ENCODE results near the gene BPIFB1. TPM values are rescaled to one million over a fixed set of nuclear protein-coding genes. Genes with fewer than 3 reads are reported as not detected.

BPIFB1 gene
- polyA plus RNA-seq, 1 experiment = not detected

DNA sequence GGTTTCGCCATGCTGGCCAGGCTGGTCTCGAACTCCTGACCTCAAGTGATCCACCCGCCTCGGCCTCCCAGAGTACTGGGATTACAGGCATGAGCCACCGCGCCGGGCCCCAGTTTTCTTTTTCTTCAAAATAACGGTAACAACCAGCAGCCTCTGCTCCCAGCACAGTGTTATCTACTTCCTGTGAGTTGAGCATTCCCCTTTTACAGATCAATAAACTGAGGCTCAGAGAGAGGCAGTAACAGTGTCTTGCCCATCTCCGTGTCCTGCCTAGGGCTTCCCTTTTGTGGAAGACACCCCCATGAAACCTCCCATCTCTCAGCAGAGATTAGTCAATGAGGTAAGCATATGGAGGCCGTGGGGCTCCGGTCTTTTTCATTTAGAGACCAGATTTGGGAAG is 29.6 kb downstream of the BPIFB1 start:
- Histone ChIP-seq H3K27me3 (ENCODE audit: control insufficient read depth, insufficient read depth, low read length) (peaks cover 11% of the 10 kb centered on the region; the same call in 1 of the 2 replicates), H3K4me3 (ENCODE audit: low read depth, low read length) (no peak overlapping the region), H3K36me3 (ENCODE audit: control insufficient read depth, insufficient read depth, low read length) (no peaks in the 10 kb centered on the region)
- no peak for DNase-seq (ENCODE audit: low read depth)
- POLR2A ChIA-PET = no interaction called here
- TF ChIP-seq, protein P1, sequence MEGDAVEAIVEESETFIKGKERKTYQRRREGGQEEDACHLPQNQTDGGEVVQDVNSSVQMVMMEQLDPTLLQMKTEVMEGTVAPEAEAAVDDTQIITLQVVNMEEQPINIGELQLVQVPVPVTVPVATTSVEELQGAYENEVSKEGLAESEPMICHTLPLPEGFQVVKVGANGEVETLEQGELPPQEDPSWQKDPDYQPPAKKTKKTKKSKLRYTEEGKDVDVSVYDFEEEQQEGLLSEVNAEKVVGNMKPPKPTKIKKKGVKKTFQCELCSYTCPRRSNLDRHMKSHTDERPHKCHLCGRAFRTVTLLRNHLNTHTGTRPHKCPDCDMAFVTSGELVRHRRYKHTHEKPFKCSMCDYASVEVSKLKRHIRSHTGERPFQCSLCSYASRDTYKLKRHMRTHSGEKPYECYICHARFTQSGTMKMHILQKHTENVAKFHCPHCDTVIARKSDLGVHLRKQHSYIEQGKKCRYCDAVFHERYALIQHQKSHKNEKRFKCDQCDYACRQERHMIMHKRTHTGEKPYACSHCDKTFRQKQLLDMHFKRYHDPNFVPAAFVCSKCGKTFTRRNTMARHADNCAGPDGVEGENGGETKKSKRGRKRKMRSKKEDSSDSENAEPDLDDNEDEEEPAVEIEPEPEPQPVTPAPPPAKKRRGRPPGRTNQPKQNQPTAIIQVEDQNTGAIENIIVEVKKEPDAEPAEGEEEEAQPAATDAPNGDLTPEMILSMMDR (IDR thresholded peaks at IDR 0.05; ENCODE audit: insufficient read depth, low read depth, low read length) = no peak
- CTCF ChIA-PET = no interaction called here

DNA sequence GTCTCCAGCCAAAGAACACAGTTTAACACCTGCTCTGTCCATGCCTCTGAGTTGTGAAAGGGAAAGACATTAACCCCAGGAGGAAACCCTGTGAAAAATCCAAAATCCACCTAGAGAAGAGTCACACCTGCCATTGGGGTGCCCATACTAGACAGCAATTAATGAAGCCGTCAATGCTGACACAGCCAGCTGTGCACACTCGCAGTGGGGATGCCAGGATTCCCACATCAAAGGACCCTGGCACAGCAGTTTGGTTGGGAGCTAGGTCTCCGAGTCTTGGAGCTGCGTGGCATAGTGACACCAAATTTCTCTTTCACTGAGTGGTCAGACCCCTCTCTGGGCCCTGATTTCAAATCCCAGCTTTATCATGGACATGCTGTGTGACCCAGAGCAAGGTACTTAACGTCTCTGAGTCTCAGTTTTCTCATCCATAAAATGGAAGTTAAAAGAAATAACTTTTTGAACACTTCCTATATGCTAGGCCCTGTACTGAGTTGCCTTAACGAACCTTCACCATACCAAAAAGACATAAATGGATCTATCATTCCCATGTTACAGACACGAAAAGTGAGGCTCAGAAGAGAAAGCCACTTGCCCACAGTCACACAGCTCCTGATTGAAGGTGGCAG is 30.8 kb downstream of the BPIFB1 start:
- Histone ChIP-seq H3K36me3 (ENCODE audit: control insufficient read depth, insufficient read depth, low read length) (no peaks in the 10 kb centered on the region), H3K4me3 (ENCODE audit: low read depth, low read length) (no peak overlapping the region), H3K27me3 (ENCODE audit: control insufficient read depth, insufficient read depth, low read length) (peaks cover 11% of the 10 kb centered on the region; the same call in 1 of the 2 replicates)
- DNase-seq (ENCODE audit: low read depth) = no peak
- ChIA-PET POLR2A (no interaction called here), CTCF (interaction anchor here (1.1 to 1.4 kb wide), 2 partner anchors 10 to 15 kb away, joined by 4 to 7 read pairs; no protein-coding TSS in a partner anchor)
- TF ChIP-seq, protein P1 (IDR thresholded peaks at IDR 0.05; ENCODE audit: insufficient read depth, low read depth, low read length) = no peak

DNA sequence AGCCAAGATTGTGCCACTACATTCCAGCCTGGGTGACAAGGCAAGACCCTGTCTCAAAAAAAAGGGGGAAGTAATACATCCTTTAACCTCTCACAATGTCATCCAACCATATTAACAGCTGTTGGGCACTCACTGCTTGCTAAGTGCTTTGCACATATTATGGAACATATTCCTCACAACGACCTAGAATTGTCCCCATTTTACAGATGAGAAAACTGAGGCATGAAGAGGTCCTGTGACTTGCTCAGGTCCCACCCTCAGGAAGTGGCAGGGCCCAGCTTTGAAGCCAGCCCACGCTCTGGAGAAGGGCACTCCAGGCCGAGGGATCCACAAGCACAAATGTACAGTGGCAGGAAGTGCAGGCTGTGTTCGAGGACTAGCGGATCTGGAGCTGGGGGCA is 33.3 kb downstream of the BPIFB1 start:
- no peak for DNase-seq (ENCODE audit: low read depth)
- ChIA-PET POLR2A (no interaction called here), CTCF (interaction anchor here (0.8 kb wide), 1 partner anchor 17 kb away, joined by 4 read pairs; no protein-coding TSS in a partner anchor)
- TF ChIP-seq, protein P1 (IDR thresholded peaks at IDR 0.05; ENCODE audit: insufficient read depth, low read depth, low read length) = no peak
- Histone ChIP-seq H3K4me3 (ENCODE audit: low read depth, low read length) (no peak overlapping the region), H3K27me3 (ENCODE audit: control insufficient read depth, insufficient read depth, low read length) (peaks cover 10% of the 10 kb centered on the region; the same call in 1 of the 2 replicates), H3K36me3 (ENCODE audit: control insufficient read depth, insufficient read depth, low read length) (no peaks in the 10 kb centered on the region)

DNA sequence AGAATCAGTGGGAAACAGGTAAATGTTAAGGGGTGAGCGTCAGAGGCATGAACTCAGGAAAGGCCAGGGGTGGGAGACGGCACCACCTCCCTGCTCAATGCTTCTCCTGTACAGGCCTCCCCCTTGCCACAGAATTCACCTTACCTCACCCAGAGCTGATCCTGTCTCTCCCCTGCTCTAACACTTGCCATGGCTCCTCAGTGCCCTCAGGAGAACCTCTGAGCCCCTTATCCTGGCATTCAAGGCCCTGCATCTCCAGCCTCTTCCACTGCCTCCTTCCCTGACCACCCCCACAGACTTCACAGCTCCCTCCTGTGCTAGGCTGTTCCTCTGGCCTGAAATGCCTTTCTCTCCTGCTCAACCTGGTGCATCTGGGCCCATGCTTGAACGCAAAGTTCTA is 33.9 kb downstream of the BPIFB1 start:
- DNase-seq (ENCODE audit: low read depth) = no peak
- Histone ChIP-seq H3K36me3 (ENCODE audit: control insufficient read depth, insufficient read depth, low read length) (no peaks in the 10 kb centered on the region), H3K27me3 (ENCODE audit: control insufficient read depth, insufficient read depth, low read length) (peaks cover 13% of the 10 kb centered on the region; the same call in 1 of the 2 replicates), H3K4me3 (ENCODE audit: low read depth, low read length) (no peak overlapping the region)
- ChIA-PET CTCF (no interaction called here), POLR2A (no interaction called here)
- TF ChIP-seq, protein P1 (IDR thresholded peaks at IDR 0.05; ENCODE audit: insufficient read depth, low read depth, low read length) = no peak

DNA sequence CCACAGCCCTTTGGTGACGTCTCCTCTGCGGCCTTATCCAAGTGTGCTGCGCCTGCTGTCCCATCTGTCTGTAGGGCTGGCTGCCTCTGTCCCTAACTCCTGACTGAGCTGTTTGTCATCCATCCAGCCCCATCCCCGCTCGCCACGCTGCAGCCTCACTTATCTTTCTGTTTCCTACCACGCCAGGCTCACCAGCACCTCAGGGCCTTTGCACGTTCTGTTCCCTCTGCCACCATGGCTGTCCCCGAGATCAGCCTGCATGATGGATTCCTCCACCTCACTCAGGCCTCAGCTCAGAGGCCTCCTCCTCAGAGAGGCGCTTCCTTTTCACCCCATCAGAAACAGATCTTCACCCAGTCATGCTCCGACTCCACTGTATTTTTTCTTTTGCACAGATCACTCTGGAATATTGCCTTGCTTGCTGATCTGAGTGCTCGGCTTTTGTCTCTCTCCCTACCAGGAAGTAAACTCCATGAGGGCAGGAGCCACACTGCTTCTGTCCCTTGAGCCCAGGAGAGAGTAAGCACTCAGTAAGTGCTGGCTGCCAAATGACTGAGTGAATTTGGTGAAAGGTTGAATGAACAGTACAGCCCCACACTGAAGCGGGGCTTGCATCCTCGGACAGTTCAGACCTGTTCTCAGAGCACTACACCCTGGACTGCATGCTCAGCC is 34.5 kb downstream of the BPIFB1 start:
- ChIA-PET CTCF (interaction anchor here (1.2 kb wide), 1 partner anchor 11 kb away, joined by 4 read pairs; no protein-coding TSS in a partner anchor), POLR2A (no interaction called here)
- peaks cover 14% of the 10 kb centered on the region; the same call in 1 of the 2 replicates for H3K27me3 ChIP-seq (ENCODE audit: control insufficient read depth, insufficient read depth, low read length)
- DNase-seq (ENCODE audit: low read depth) = no peak
- no peak overlapping the region for H3K4me3 ChIP-seq (ENCODE audit: low read depth, low read length)
- TF ChIP-seq, protein P1 (IDR thresholded peaks at IDR 0.05; ENCODE audit: insufficient read depth, low read depth, low read length) = no peak
- H3K36me3 ChIP-seq (ENCODE audit: control insufficient read depth, insufficient read depth, low read length) = no peaks in the 10 kb centered on the region

Measured in BJ (cell line).